Measurements from ENCODE around the gene OGT. TPM values are rescaled to one million over a fixed set of nuclear protein-coding genes. Genes with fewer than 3 reads are reported as not detected.

Gene OGT
- total and polyA plus RNA-seq, 10 of the 15 experiments (the other 5 are each of a cell fraction or from before 2014, with no cell fraction given) = 38.2 to 671 (median 107) TPM

DNA sequence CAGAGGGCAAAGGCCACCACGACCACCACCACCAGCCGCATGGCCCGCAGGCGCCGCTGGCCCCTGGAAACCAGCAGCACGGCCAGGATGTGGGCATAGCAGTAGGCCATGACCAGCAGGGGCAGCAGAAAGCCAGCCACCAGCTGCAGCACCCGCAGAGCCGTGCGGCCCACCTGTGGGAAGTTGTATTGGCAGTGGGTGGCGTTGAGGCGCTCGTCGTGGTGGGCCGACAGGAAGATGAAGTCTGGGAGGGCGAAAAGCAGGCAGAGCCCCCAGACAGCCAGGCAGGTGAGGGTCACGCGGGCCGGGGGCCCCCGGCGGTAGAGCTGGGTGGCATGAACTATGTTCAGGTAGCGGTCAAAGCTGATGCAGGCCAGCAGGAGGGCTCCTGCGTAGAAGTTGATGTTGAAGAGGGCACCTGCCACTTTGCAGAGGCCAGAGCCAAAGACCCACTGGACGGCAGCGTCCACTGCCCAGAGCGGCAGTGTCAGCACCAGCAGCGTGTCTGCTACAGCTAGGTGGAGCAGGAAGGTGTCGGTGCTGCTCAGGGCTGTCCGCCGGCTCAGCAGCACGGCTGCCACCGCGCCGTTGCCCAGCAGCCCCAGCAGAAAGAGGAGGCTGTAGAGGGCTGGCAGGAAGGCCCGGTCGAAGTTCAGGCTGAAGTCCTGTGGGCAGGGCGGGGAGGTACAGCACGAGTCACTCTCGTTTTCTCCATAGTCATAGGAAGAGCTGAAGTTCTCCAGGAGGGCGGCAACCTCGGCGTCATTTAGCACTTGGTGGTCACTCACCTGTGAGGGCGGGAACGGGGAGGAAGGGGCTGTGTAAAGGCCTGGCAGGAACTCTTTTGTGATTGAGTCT is 84.0 kb downstream of the OGT start (continued):
- TF ChIP-seq IKZF1 (conservative IDR thresholded peaks at IDR 0.05) (peak; percentile 39), TCF12 (IDR thresholded peaks at IDR 0.05; ENCODE audit: low read depth, low read length) (0 out of 2 replicates have a peak, but pooled peaks have one; percentile 11), LARP7 (IDR thresholded peaks at IDR 0.05) (no peak), ASH2L (IDR thresholded peaks at IDR 0.05; ENCODE audit: borderline replicate concordance, low read depth) (no peak), NR2F1 (conservative IDR thresholded peaks at IDR 0.05) (0 out of 2 replicates have a peak, but pooled peaks have one; percentile 45), SPI1 (IDR thresholded peaks at IDR 0.05; ENCODE audit: borderline replicate concordance, insufficient read depth, low read depth, low read length) (no peak), BHLHE40 (IDR thresholded peaks at IDR 0.05; ENCODE audit: borderline replicate concordance in 1 of 2, low read depth in 2 of 2, low read length in 1 of 2) (peak in 1 of 2 experiments; percentile 32; a peak in 2 of 4 replicates)

DNA sequence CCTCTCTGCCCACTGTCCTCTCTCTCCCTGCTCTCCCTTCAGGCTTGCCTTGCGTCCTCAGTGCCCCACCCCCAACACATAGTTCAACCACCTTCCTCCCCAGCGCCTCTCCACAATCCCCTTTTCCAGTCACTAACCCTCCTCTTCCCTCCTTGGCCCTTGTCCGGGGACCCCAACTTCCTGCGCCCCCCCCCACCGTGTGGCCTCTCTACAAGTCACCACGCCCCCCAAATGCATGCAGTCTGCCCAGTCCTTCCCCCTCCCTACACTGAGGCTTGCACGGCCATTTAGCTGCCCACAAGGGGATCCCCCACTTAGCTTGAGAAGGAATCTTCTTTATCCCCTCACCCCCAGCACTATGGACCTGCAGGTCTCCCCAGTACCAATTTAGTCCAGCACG is 84.8 kb downstream of the OGT start:
- ChIA-PET CTCF (interaction anchor here (1.5 to 3.4 kb wide), 4 partner anchors 16 to 105 kb away, joined by 4 to 24 read pairs (median 6); no protein-coding TSS in a partner anchor), RAD21 (ENCODE audit: unreplicated experiment) (interaction anchor here (0.6 to 3.8 kb wide), 8 partner anchors 16 to 83 kb away, joined by 3 to 24 read pairs (median 11); no protein-coding TSS in a partner anchor), SMC1A (ENCODE audit: uncharacterized antibody, unreplicated experiment) (interaction anchor here (0.6 to 9.3 kb wide), 8 partner anchors 18 to 107 kb away, joined by 3 to 119 read pairs (median 4); no protein-coding TSS in a partner anchor), POLR2A (interaction anchor here (0.6 to 2.4 kb wide), 7 partner anchors 15 to 133 kb away, joined by 3 to 10 read pairs (median 4); partner anchors contain the start of gene OGT)
- intact Hi-C loops (cut with micrococcal nuclease; ENCODE audit: unreplicated experiment) (loop anchor here (1.0 to 5.0 kb wide), 3 partner anchors 16 to 75 kb away; no protein-coding TSS in a partner anchor), in situ Hi-C loops (cut with MboI) (loop anchor here (5.0 kb wide), 1 partner anchor 35 kb away; no protein-coding TSS in a partner anchor)
- Histone ChIP-seq H4K20me1 (ENCODE audit: control insufficient read depth, insufficient read depth) (no peaks in the 10 kb centered on the region), H3K27ac (ENCODE audit: control insufficient read depth, insufficient read depth) (peak overlapping the region; percentile 90), H3K4me3 (peak overlapping the region; percentile 69), H3K4me2 (ENCODE audit: control insufficient read depth, insufficient read depth) (peak overlapping the region; percentile 80), H2AFZ (ENCODE audit: control insufficient read depth, low read depth, low read length) (no peak overlapping the region), H3K27me3 (replicated peaks in 1 of 2; ENCODE audit: control insufficient read depth in 2 of 2, insufficient read depth in 2 of 2, low read length in 1 of 2) (no peaks in the 10 kb centered on the region), H3K9me3 (replicated peaks; ENCODE audit: control insufficient read depth, insufficient read depth, low read length) (no peaks in the 10 kb centered on the region; the same call in 1 of the 3 replicates), H3K4me1 (ENCODE audit: control insufficient read depth, insufficient read depth, low read length) (peaks cover 33% of the 10 kb centered on the region), H3K9ac (ENCODE audit: control insufficient read depth, insufficient read depth, low read length) (peak overlapping the region; percentile 72), H3K36me3 (ENCODE audit: control insufficient read depth in 2 of 2, insufficient read depth in 2 of 2, low read length in 1 of 2) (peaks cover 0 to 3% of the 10 kb centered on the region in 2 experiments; a peak in 2 of 4 replicates), H3K79me2 (ENCODE audit: control insufficient read depth, insufficient read depth, low read length) (peaks cover 22% of the 10 kb centered on the region)
- no TSS peak for BruUV-seq (replicated peaks)
- 30% methylated on average over 7 of the region's 8 CpGs for WGBS (ENCODE audit: insufficient coverage, insufficient replicate concordance, low lambda C conversion rate, missing lambda C conversion rate)
- ATAC-seq (peak; percentile 13), DNase-seq (ENCODE audit: low read depth, low spot score) (no peak), FAIRE-seq (no peak)
- TF ChIP-seq HDGF (IDR thresholded peaks at IDR 0.05) (0 out of 2 replicates have a peak, but pooled peaks have one; percentile 22), IKZF1 (conservative IDR thresholded peaks at IDR 0.05) (no peak)

Measured in GM12878 (cell line).